ENCODE data around the gene DRC7.

Gene DRC7

DNA sequence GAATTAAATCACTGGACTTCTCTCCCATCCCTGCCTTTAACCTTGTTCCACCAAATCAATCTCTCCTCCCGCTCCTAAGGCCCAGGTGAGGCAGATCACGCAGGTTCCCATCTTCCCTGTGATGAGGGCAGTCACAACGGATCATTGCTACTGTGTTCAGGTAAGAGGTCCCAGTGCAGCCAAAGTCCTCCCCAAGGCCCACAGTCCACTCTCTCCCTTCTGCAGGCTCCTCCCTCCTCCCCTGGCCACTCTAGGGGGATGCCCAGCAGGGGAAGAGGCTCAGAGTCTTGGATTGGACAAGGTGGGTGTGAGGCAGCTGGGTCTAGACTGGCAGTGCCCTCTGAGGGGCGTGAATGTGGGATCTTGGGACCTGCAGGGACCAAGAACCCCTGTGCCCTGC lies 29.1 kb upstream of the DRC7 start:
- TF ChIP-seq GATA2 (IDR thresholded peaks at IDR 0.05; ENCODE audit: low read depth, low read length) (no peak), GATA3 (IDR thresholded peaks at IDR 0.05; ENCODE audit: low read depth, low read length) (no peak)

DNA sequence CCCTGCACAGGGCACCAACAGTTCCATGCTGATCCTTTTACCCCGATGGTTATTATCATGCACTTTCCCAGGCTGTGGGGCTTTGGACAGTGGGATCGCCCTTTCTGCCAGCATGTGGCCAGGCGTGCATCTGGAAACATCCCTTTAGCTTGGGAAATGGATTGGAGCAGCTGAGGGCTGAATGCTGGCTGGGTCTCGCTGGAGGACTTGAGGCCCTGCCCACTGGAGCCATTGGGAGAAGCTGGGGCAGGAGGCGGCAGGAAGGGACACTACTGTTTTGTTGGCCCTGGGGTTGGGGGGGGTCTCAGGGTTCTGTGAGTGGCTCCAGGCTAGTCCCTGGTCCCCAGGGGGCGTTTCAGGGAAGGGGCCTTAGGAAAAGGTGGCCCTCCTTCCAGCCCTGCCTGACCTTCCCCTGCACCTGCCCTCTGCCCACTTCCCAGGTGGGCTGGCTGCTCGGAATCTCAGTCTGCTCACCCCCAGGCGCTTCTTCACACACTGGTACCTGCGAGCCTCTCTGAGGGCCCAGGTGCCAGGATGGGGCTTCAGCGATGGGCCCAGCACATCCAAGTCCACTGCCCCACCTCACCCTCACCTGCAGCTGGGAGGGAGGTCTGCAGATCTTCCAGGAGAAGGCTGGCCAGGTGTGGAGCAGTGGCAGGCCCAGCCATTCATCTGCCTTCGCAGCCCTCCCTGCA lies 28.1 kb upstream of the DRC7 start:
- TF ChIP-seq GATA2 (IDR thresholded peaks at IDR 0.05; ENCODE audit: low read depth, low read length), result no peak
- TF ChIP-seq GATA3 (IDR thresholded peaks at IDR 0.05; ENCODE audit: low read depth, low read length), result no peak

DNA sequence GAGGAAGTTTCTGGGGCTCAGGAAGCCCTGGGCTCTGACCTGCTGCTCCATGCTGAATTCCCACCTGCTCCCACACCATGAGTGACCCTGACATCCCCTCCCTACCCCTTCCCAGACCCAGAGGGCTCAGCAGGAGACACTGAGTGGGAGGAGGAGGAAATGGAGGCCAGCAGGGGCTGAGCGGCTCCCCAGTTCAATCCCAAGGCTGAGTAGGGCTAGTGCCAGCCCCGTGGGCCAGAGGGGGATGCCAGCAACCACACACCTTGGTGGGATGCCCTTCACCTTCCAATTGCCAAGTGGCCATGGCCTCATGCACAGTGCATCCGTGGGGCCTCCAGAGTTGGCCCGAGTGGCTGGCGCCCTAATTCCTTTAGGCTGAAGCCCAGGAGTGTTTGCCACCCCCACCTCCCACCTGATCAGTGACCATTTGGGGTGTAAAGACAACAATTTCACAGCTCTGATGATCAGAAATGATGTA lies 27.5 kb upstream of the DRC7 start:
- TF ChIP-seq GATA2 (IDR thresholded peaks at IDR 0.05; ENCODE audit: low read depth, low read length) (no peak), GATA3 (IDR thresholded peaks at IDR 0.05; ENCODE audit: low read depth, low read length) (no peak)

GRCh38 chr16:57667526-57668262 lies 26.9 kb upstream of the DRC7 start:
- TF ChIP-seq GATA3 (IDR thresholded peaks at IDR 0.05; ENCODE audit: low read depth, low read length), result no peak
- TF ChIP-seq GATA2 (IDR thresholded peaks at IDR 0.05; ENCODE audit: low read depth, low read length), result no peak

DNA sequence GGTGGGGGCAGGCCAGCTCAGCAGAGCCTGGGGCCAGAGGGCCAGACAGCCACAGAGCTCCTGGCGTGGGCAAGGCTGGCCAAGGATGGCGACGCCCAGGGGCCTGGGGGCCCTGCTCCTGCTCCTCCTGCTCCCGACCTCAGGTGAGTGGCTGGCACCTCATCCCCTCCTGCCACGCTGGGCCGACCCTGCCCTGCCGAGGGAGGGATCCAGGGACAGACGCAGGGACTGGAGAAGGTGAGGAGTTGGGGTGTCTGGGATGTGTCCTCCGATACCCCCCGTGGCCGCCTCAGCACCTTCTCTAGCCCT lies 26.4 kb upstream of the DRC7 start, which contains the start of gene ADGRG3:
ADGRG3 (plus strand) TSS at position 44 of the 309 bp plus-strand sequence; CDS start at position 86, 42 bp downstream.
- TF ChIP-seq GATA2 (IDR thresholded peaks at IDR 0.05; ENCODE audit: low read depth, low read length) (no peak), GATA3 (IDR thresholded peaks at IDR 0.05; ENCODE audit: low read depth, low read length) (no peak)

- no peak for TF ChIP-seq GATA3 (IDR thresholded peaks at IDR 0.05; ENCODE audit: low read depth, low read length)
- TF ChIP-seq GATA2 (IDR thresholded peaks at IDR 0.05; ENCODE audit: low read depth, low read length), result no peak
Measured at GRCh38 chr16:57668630-57669475, 25.8 kb upstream of the DRC7 start.

- no peak for TF ChIP-seq GATA2 (IDR thresholded peaks at IDR 0.05; ENCODE audit: low read depth, low read length)
- no peak for TF ChIP-seq GATA3 (IDR thresholded peaks at IDR 0.05; ENCODE audit: low read depth, low read length)
Measured at GRCh38 chr16:57669476-57670162, 25.0 kb upstream of the DRC7 start.

GRCh38 chr16:57670196-57670595 lies 24.4 kb upstream of the DRC7 start:
- TF ChIP-seq GATA2 (IDR thresholded peaks at IDR 0.05; ENCODE audit: low read depth, low read length) (no peak), GATA3 (IDR thresholded peaks at IDR 0.05; ENCODE audit: low read depth, low read length) (no peak)

DNA sequence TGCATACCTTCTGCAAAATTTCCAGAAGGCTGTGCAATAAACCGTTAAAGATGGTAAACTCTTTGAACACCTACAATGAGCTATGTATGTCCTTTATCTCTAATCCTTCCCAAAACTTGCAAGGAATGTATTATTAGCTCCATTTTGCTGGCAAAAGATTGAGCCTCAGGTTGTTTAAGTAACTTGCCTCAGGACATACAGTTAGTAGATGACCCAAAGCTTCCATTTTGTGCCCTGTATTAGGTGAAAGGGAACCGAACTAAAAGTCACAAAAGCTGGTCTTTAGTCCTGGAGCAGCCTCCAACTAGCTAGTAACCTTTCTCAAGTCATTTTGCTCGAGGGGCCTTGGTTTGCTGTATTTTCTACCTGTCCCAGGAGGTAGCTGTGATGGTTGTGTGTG lies 22.2 kb upstream of the DRC7 start:
- TF ChIP-seq GATA3 (IDR thresholded peaks at IDR 0.05; ENCODE audit: low read depth, low read length) (no peak), GATA2 (IDR thresholded peaks at IDR 0.05; ENCODE audit: low read depth, low read length) (no peak)

DNA sequence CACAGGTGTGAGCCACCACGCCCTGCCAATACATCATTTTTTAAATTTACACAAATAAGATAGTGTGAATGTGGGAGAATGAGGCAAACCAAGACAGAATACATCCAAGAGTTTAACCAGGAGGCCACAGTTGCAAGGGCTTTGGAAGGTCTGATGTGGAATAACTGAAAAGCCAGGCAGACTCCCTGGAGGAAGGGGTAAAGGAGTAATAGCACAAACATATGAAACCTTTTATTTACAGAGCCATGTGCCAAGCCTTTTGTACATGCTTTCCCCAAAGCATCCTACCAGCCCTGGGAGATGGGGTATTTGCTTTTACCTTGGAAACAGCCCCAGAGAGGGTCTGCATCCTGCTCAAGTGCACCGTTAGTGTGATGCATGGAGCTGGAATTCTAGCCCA lies 21.8 kb upstream of the DRC7 start:
- TF ChIP-seq GATA2 (IDR thresholded peaks at IDR 0.05; ENCODE audit: low read depth, low read length) (no peak), GATA3 (IDR thresholded peaks at IDR 0.05; ENCODE audit: low read depth, low read length) (no peak)

DNA sequence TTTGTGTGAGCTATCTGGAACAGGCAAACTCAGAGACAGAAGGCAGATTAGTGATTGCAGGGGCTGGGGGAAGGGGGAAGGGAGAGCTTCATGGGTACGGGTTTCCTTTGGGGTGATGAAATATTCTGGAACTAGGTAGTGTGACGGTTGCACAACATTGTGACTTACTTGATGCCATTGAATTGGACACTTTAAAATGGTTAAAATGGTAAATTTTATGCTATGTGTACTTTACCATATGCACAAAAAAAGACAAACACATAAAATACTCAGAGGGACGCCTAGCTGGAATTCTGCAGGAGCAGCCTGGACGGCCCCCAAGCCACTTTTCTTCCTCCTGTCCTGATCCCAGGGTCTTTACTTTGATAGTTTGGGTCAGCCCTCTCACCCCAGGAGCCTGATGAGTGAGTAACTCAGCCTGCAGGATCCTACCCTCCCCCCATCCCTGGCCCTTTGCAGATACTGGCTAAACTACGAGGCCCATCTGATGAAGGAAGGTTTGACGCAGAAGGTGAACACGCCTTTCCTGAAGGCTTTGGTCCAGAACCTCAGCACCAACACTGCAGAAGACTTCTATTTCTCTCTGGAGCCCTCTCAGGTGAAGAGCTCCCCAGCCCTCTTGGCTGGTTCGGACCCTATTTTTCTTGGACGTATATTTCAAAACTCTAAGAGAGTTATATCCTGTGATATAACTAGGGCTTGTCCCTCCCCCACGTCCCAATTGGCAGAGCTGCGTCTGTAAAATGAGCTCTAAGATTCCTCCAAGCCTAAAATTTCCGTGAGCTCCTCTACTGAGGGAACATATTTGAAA lies 18.7 kb upstream of the DRC7 start:
- TF ChIP-seq GATA2 (IDR thresholded peaks at IDR 0.05; ENCODE audit: low read depth, low read length), result no peak
- no peak for TF ChIP-seq GATA3 (IDR thresholded peaks at IDR 0.05; ENCODE audit: low read depth, low read length)

DNA sequence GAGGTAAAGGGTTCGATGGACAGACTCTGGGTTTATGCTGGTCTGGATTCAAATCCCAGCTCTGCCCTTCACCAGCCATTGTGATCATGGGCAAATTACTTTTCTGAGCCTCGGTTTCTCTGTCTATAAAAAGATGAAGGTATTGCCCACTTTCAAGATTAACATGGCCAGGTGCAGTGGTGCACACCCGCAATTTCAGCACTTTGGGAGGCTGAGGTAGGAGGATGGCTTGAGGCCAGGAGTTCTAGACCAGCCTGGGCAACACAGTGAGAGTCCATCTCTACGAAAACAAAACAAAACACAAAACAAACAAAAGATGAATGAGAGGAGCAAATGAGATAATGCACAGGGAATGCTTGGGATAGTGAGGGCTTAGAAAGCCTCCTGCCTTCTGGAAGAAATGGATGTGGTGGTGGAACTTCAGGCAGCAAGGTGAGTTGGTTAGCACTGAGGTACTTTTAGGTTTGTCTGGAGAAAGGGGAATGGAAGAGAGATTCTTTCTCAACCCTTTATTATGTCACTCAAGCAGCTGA lies 18.0 kb upstream of the DRC7 start:
- no peak for TF ChIP-seq GATA3 (IDR thresholded peaks at IDR 0.05; ENCODE audit: low read depth, low read length)
- TF ChIP-seq GATA2 (IDR thresholded peaks at IDR 0.05; ENCODE audit: low read depth, low read length), result no peak

All from SH-SY5Y (cell line).